ENCODE measurements around the gene ATF5.

ATF5 gene

GRCh38 chr19:49883094-49883493 is 45.9 kb upstream of the ATF5 start:
- H3K27me3 ChIP-seq (replicated peaks in 2 of 5; ENCODE audit: control insufficient read depth in 4 of 5, insufficient read depth in 5 of 5, low read length in 4 of 5), result no peaks in the 10 kb centered on the region
- ChIA-PET POLR2A (no interaction called here), CTCF (no interaction called here)
- H3K27ac ChIP-seq (ENCODE audit: insufficient read depth in 1 of 2, low read depth in 1 of 2, low read length in 2 of 2, poor library complexity in 1 of 2, severe bottlenecking in 2 of 2), result no peak overlapping the region
- H3K36me3 ChIP-seq (ENCODE audit: control insufficient read depth in 4 of 4, insufficient read depth in 4 of 4, low read length in 3 of 4), result peaks cover 8 to 69% (median 51%) of the 10 kb centered on the region in 4 experiments
- 97% methylated on average over 4 of the region's 5 CpGs for WGBS (ENCODE audit: insufficient coverage)
- DNase-seq, result no peak
- peaks cover 0 to 6% (median 0%) of the 10 kb centered on the region in 5 experiments for H3K9me3 ChIP-seq (ENCODE audit: control extremely low read depth in 1 of 5, control insufficient read depth in 4 of 5, insufficient read depth in 2 of 5, low read depth in 1 of 5, low read length in 4 of 5)
- no peak overlapping the region for H3K4me3 ChIP-seq (ENCODE audit: control insufficient read depth in 1 of 7, extremely low read depth in 1 of 7, insufficient read depth in 4 of 7, low read depth in 2 of 7, low read length in 6 of 7)
- peaks cover 0 to 11% (median 8%) of the 10 kb centered on the region in 4 experiments for H3K4me1 ChIP-seq (ENCODE audit: control extremely low read depth in 1 of 4, control insufficient read depth in 4 of 4, insufficient read depth in 4 of 4, low read length in 3 of 4)

GRCh38 chr19:49884109-49884508 is 44.9 kb upstream of the ATF5 start:
- Histone ChIP-seq H3K9me3 (ENCODE audit: control extremely low read depth in 1 of 5, control insufficient read depth in 4 of 5, insufficient read depth in 2 of 5, low read depth in 1 of 5, low read length in 4 of 5) (peaks cover 0 to 6% (median 0%) of the 10 kb centered on the region in 5 experiments), H3K27me3 (replicated peaks in 2 of 5; ENCODE audit: control insufficient read depth in 4 of 5, insufficient read depth in 5 of 5, low read length in 4 of 5) (peaks cover 0 to under 1% (median 0%) of the 10 kb centered on the region in 5 experiments), H3K4me1 (ENCODE audit: control extremely low read depth in 1 of 4, control insufficient read depth in 4 of 4, insufficient read depth in 4 of 4, low read length in 3 of 4) (peaks cover 0 to 2% (median 0%) of the 10 kb centered on the region in 4 experiments), H3K27ac (ENCODE audit: insufficient read depth in 1 of 2, low read depth in 1 of 2, low read length in 2 of 2, poor library complexity in 1 of 2, severe bottlenecking in 2 of 2) (no peak overlapping the region), H3K36me3 (ENCODE audit: control insufficient read depth in 4 of 4, insufficient read depth in 4 of 4, low read length in 3 of 4) (peaks cover 8 to 68% (median 48%) of the 10 kb centered on the region in 4 experiments), H3K4me3 (ENCODE audit: control insufficient read depth in 1 of 7, extremely low read depth in 1 of 7, insufficient read depth in 4 of 7, low read depth in 2 of 7, low read length in 6 of 7) (no peak overlapping the region)
- ChIA-PET POLR2A (no interaction called here), CTCF (no interaction called here)
- DNase-seq, result no peak
- over 99% methylated on average over 16 of the region's 18 CpGs for WGBS (ENCODE audit: insufficient coverage)

DNA sequence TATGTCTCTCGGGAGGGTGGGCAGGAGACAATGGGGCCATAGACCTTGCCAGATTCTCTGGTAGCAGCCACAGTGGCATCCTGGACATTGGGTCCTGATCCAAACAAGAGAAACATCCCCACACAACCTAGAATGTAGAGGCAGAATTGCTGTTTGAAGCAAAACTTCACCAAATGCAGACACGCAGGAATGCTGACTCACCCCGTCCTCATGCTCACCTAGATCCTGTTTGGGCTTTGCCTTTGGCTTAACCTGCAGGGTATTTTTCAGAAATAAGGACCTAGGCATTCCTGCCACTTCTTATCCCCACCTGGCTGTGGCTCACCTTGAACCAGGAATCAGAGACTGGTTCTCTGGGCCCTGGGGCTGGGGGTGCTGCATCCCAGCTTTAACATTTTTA is 44.2 kb upstream of the ATF5 start:
- 83% methylated on average over 3 of the region's 3 CpGs for WGBS (ENCODE audit: insufficient coverage)
- Histone ChIP-seq H3K4me3 (ENCODE audit: control insufficient read depth in 1 of 7, extremely low read depth in 1 of 7, insufficient read depth in 4 of 7, low read depth in 2 of 7, low read length in 6 of 7) (no peak overlapping the region), H3K27ac (ENCODE audit: insufficient read depth in 1 of 2, low read depth in 1 of 2, low read length in 2 of 2, poor library complexity in 1 of 2, severe bottlenecking in 2 of 2) (no peak overlapping the region), H3K36me3 (ENCODE audit: control insufficient read depth in 4 of 4, insufficient read depth in 4 of 4, low read length in 3 of 4) (peaks cover 8 to 65% (median 44%) of the 10 kb centered on the region in 4 experiments), H3K27me3 (replicated peaks in 2 of 5; ENCODE audit: control insufficient read depth in 4 of 5, insufficient read depth in 5 of 5, low read length in 4 of 5) (peaks cover 0 to 7% (median 0%) of the 10 kb centered on the region in 5 experiments), H3K4me1 (ENCODE audit: control extremely low read depth in 1 of 4, control insufficient read depth in 4 of 4, insufficient read depth in 4 of 4, low read length in 3 of 4) (peaks cover 0 to 3% (median 0%) of the 10 kb centered on the region in 4 experiments), H3K9me3 (ENCODE audit: control extremely low read depth in 1 of 5, control insufficient read depth in 4 of 5, insufficient read depth in 2 of 5, low read depth in 1 of 5, low read length in 4 of 5) (peaks cover 0 to 6% (median 0%) of the 10 kb centered on the region in 5 experiments)
- CTCF ChIA-PET, result no interaction called here
- no peak for DNase-seq
- POLR2A ChIA-PET, result no interaction called here

- peaks cover 2 to 43% (median 28%) of the 10 kb centered on the region in 4 experiments for H3K36me3 ChIP-seq (ENCODE audit: control insufficient read depth in 4 of 4, insufficient read depth in 4 of 4, low read length in 3 of 4)
- peaks cover 0 to 19% (median 3%) of the 10 kb centered on the region in 5 experiments for H3K27me3 ChIP-seq (replicated peaks in 2 of 5; ENCODE audit: control insufficient read depth in 4 of 5, insufficient read depth in 5 of 5, low read length in 4 of 5)
- peaks cover 0 to 6% (median 0%) of the 10 kb centered on the region in 5 experiments for H3K9me3 ChIP-seq (ENCODE audit: control extremely low read depth in 1 of 5, control insufficient read depth in 4 of 5, insufficient read depth in 2 of 5, low read depth in 1 of 5, low read length in 4 of 5)
- ChIA-PET POLR2A (no interaction called here), CTCF (no interaction called here)
- H3K4me3 ChIP-seq (ENCODE audit: control insufficient read depth in 1 of 7, extremely low read depth in 1 of 7, insufficient read depth in 4 of 7, low read depth in 2 of 7, low read length in 6 of 7), result no peak overlapping the region
- DNase-seq, result no peak
- no peak overlapping the region for H3K27ac ChIP-seq (ENCODE audit: insufficient read depth in 1 of 2, low read depth in 1 of 2, low read length in 2 of 2, poor library complexity in 1 of 2, severe bottlenecking in 2 of 2)
- WGBS (ENCODE audit: insufficient coverage), result 94% methylated on average over 20 of the region's 23 CpGs
- H3K4me1 ChIP-seq (ENCODE audit: control extremely low read depth in 1 of 4, control insufficient read depth in 4 of 4, insufficient read depth in 4 of 4, low read length in 3 of 4), result peaks cover 0 to 9% (median 3%) of the 10 kb centered on the region in 4 experiments
Observed at GRCh38 chr19:49887037-49887664, 41.9 kb upstream of the ATF5 start.

DNA sequence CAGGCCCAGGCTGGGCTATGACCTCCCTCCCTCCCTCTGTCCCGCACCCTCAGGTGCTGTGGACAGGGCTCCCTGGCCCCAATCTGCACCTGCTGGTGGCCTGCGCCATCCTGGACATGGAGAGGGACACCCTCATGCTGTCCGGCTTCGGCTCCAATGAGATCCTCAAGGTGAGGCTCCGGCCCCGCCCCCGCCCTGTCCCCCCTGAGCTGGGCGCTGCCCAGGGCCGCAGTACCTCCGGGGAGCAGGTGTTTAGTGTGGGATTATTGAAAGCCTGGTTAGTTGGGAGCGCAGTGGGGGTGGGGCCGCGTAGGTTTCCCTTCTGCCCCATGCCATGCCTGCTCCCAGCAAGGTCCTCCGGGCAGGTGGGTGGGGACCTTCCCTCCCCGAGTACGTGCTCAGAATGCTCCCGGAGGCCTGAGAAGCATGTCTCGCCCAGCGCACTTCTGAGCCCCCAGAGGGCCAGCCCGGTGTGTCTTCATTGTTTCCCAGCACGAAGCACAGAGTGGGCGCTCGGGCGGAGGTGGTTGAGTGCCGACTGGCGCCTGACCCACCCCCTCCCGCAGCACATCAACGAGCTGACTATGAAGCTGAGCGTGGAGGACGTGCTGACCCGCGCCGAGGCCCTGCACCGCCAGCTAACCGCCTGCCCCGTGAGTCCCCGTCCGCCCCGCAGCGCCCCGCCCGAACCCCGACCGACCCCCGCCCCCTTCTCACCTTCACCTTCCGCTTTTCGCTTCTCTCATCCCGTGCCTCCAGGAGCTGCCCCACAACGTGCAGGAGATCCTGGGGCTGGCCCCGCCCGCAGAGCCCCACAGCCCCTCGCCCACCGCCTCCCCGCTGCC is 41.1 kb upstream of the ATF5 start:
- Histone ChIP-seq H3K36me3 (ENCODE audit: control insufficient read depth in 4 of 4, insufficient read depth in 4 of 4, low read length in 3 of 4) (peaks cover 2 to 36% (median 25%) of the 10 kb centered on the region in 4 experiments), H3K27ac (ENCODE audit: insufficient read depth in 1 of 2, low read depth in 1 of 2, low read length in 2 of 2, poor library complexity in 1 of 2, severe bottlenecking in 2 of 2) (no peak overlapping the region), H3K27me3 (replicated peaks in 2 of 5; ENCODE audit: control insufficient read depth in 4 of 5, insufficient read depth in 5 of 5, low read length in 4 of 5) (peaks cover 0 to 19% (median 5%) of the 10 kb centered on the region in 5 experiments), H3K9me3 (ENCODE audit: control extremely low read depth in 1 of 5, control insufficient read depth in 4 of 5, insufficient read depth in 2 of 5, low read depth in 1 of 5, low read length in 4 of 5) (peaks cover 0 to 4% (median 0%) of the 10 kb centered on the region in 5 experiments), H3K4me1 (ENCODE audit: control extremely low read depth in 1 of 4, control insufficient read depth in 4 of 4, insufficient read depth in 4 of 4, low read length in 3 of 4) (peaks cover 0 to 9% (median 3%) of the 10 kb centered on the region in 4 experiments), H3K4me3 (ENCODE audit: control insufficient read depth in 1 of 7, extremely low read depth in 1 of 7, insufficient read depth in 4 of 7, low read depth in 2 of 7, low read length in 6 of 7) (no peak overlapping the region)
- DNase-seq, result no peak
- ChIA-PET CTCF (no interaction called here), POLR2A (interaction anchor here (1.4 kb wide), 1 partner anchor 11 kb away, joined by 3 read pairs; the partner anchor contains the start of genes AKT1S1 and TBC1D17)
- 89% methylated on average over 28 of the region's 54 CpGs for WGBS (ENCODE audit: insufficient coverage)

- ChIA-PET CTCF (no interaction called here), POLR2A (interaction anchor here (1.4 kb wide), 1 partner anchor 12 kb away, joined by 3 read pairs; the partner anchor contains the start of genes AKT1S1 and TBC1D17)
- H3K4me3 ChIP-seq (ENCODE audit: control insufficient read depth in 1 of 7, extremely low read depth in 1 of 7, insufficient read depth in 4 of 7, low read depth in 2 of 7, low read length in 6 of 7), result no peak overlapping the region
- H3K27ac ChIP-seq (ENCODE audit: insufficient read depth in 1 of 2, low read depth in 1 of 2, low read length in 2 of 2, poor library complexity in 1 of 2, severe bottlenecking in 2 of 2), result no peak overlapping the region
- peaks cover 2 to 30% (median 20%) of the 10 kb centered on the region in 4 experiments for H3K36me3 ChIP-seq (ENCODE audit: control insufficient read depth in 4 of 4, insufficient read depth in 4 of 4, low read length in 3 of 4)
- H3K4me1 ChIP-seq (ENCODE audit: control extremely low read depth in 1 of 4, control insufficient read depth in 4 of 4, insufficient read depth in 4 of 4, low read length in 3 of 4), result peaks cover 0 to 9% (median 3%) of the 10 kb centered on the region in 4 experiments
- peaks cover 0 to 19% (median 5%) of the 10 kb centered on the region in 5 experiments for H3K27me3 ChIP-seq (replicated peaks in 2 of 5; ENCODE audit: control insufficient read depth in 4 of 5, insufficient read depth in 5 of 5, low read length in 4 of 5)
- no peaks in the 10 kb centered on the region for H3K9me3 ChIP-seq (ENCODE audit: control extremely low read depth in 1 of 5, control insufficient read depth in 4 of 5, insufficient read depth in 2 of 5, low read depth in 1 of 5, low read length in 4 of 5)
- WGBS (ENCODE audit: insufficient coverage), result 80% methylated on average over 9 of the region's 18 CpGs
- no peak for DNase-seq
Observed at GRCh38 chr19:49888510-49888824, 40.5 kb upstream of the ATF5 start.
